IMR-90 (cell line): Measurements from ENCODE around the gene LGALS4. TPM values are rescaled to one million over a fixed set of nuclear protein-coding genes. Genes with fewer than 3 reads are reported as not detected.
A peak's percentile ranks its signal among the peaks of the same experiment; 100 is the strongest.
"Not testable (repeated sequence)": the region's sequence is repeated elsewhere in the genome, so short reads cannot be mapped to it uniquely, and the experiment has no call there.

Experiments
- ATAC-seq: fragments of 200-7000 bp; cut with Tn5 transposase; 2 replicates; pipeline ENCODE4 v1.9.1; 2020; ENCODE audit warnings: low read depth, mild to moderate bottlenecking, moderate library complexity
- BruUV-seq: library from RNA; stranded (reverse); fragments of 400-500 nt; replicated peaks from 2 replicates; lab custom pipeline; 2021; lab: Mats Ljungman, UMichigan
- CTCF ChIA-PET: fragments of 300-600 bp; formaldehyde crosslinking; extraction: SDS; loops from one replicate; lab custom pipeline; 2021; ENCODE audit warnings: antibody characterized with exemption; lab: Yijun Ruan, JAX
- POLR2A ChIA-PET: fragments of 300-600 bp; sonication (Branson Sonifier 250); formaldehyde crosslinking; loops from one replicate; lab custom pipeline; 2022; ENCODE audit warnings: antibody characterized with exemption; ENCODE audit not compliant: unreplicated experiment; lab: Charles Lee
- DNase-seq: peaks from one replicate; pipeline ENCODE4 v3.0.0; 2013
- H2AFZ ChIP-seq: replicated peaks from 2 replicates; pipeline ENCODE3; 2013; ENCODE audit warnings: low read length, mild to moderate bottlenecking; ENCODE audit not compliant: poor library complexity
- H2AK5ac ChIP-seq: 2 replicates; pipeline ENCODE4 v1.6.1; 2013; ENCODE audit warnings: low read depth, low read length, inconsistent platforms
- H2AK9ac ChIP-seq: replicated peaks from 2 replicates; pipeline ENCODE3; 2013; ENCODE audit warnings: mild to moderate bottlenecking, low read depth, low read length, moderate library complexity; ENCODE audit not compliant: poor library complexity
- H2BK120ac ChIP-seq: 2 replicates; pipeline ENCODE4 v1.6.1; 2013; ENCODE audit warnings: low read depth, low read length, inconsistent platforms
- H2BK15ac ChIP-seq: 3 replicates; pipeline ENCODE4 v1.6.1; 2013; ENCODE audit warnings: low read depth, low read length, inconsistent platforms
- H2BK20ac ChIP-seq: 2 replicates; pipeline ENCODE4 v1.6.1; 2013; ENCODE audit warnings: low read depth, mild to moderate bottlenecking, inconsistent platforms, low read length, moderate library complexity
- H2BK5ac ChIP-seq: 2 replicates; pipeline ENCODE4 v1.6.1; 2013; ENCODE audit warnings: mild to moderate bottlenecking, low read depth, low read length, inconsistent platforms; ENCODE audit not compliant: poor library complexity, severe bottlenecking
- H3K14ac ChIP-seq: replicated peaks from 2 replicates; pipeline ENCODE4 v1.6.1; 2013; ENCODE audit warnings: low read depth, low read length, inconsistent platforms
- H3K18ac ChIP-seq: 2 replicates; pipeline ENCODE4 v1.6.1; 2013; ENCODE audit warnings: low read depth, low read length, control low read depth
- H3K23ac ChIP-seq: 2 replicates; pipeline ENCODE4 v1.6.1; 2013; ENCODE audit warnings: low read depth, low read length, inconsistent platforms
- H3K27ac ChIP-seq: 2 replicates; pipeline ENCODE4 v1.5.1; 2013; ENCODE audit warnings: mild to moderate bottlenecking, control low read depth, low read length; ENCODE audit not compliant: insufficient read depth
- H3K27me3 ChIP-seq: 2 replicates; pipeline ENCODE4 v1.6.1; 2013; ENCODE audit warnings: low read length; ENCODE audit not compliant: control insufficient read depth, insufficient read depth
- H3K36me3 ChIP-seq: 2 replicates; pipeline ENCODE4 v1.6.1; 2013; ENCODE audit warnings: low read length, mixed read lengths; ENCODE audit not compliant: control insufficient read depth, insufficient read depth
- H3K4ac ChIP-seq: 2 replicates; pipeline ENCODE4 v1.6.1; 2013; ENCODE audit warnings: low read depth, low read length, inconsistent platforms
- H3K4me1 ChIP-seq: 2 replicates; pipeline ENCODE4 v1.6.1; 2013; ENCODE audit warnings: low read length, mixed read lengths; ENCODE audit not compliant: control insufficient read depth, insufficient read depth
- H3K4me2 ChIP-seq: 2 replicates; pipeline ENCODE4 v1.6.1; 2013; ENCODE audit warnings: low read depth, mild to moderate bottlenecking, control low read depth, low read length, moderate library complexity
- H3K4me3 ChIP-seq: 2 replicates; pipeline ENCODE4 v1.5.1; 2013; ENCODE audit warnings: low read depth, mild to moderate bottlenecking, control low read depth, low read length, moderate library complexity; ENCODE audit not compliant: insufficient read depth
- H3K56ac ChIP-seq: 2 replicates; pipeline ENCODE4 v1.6.1; 2013; ENCODE audit warnings: low read length, inconsistent platforms; ENCODE audit not compliant: insufficient read depth; ENCODE audit errors: extremely low read depth
- H3K79me1 ChIP-seq, 2 experiments: 2 replicates each; pipeline ENCODE4 v1.6.1; 2013; ENCODE audit warnings: low read length in 2 of 2, inconsistent platforms in 1 of 2, low read depth in 1 of 2
- H3K9ac ChIP-seq: 2 replicates; pipeline ENCODE4 v1.6.1; 2013; ENCODE audit warnings: low read depth, low read length, control low read depth
- H3K9me1 ChIP-seq: 2 replicates; pipeline ENCODE4 v1.6.1; 2013; ENCODE audit warnings: low read length, inconsistent platforms; ENCODE audit not compliant: insufficient read depth
- H3K9me3 ChIP-seq: 2 replicates; pipeline ENCODE4 v1.6.1; 2013; ENCODE audit warnings: low read length; ENCODE audit not compliant: control insufficient read depth, insufficient read depth
- H4K20me1 ChIP-seq: 2 replicates; pipeline ENCODE4 v1.6.1; 2013; ENCODE audit warnings: low read length, inconsistent platforms; ENCODE audit not compliant: insufficient read depth
- H4K5ac ChIP-seq: 2 replicates; pipeline ENCODE4 v1.6.1; 2013; ENCODE audit warnings: mild to moderate bottlenecking, low read depth, low read length, control low read depth
- H4K8ac ChIP-seq, 2 experiments: 2 replicates each; pipeline ENCODE4 v1.6.1; 2013; ENCODE audit warnings: low read depth in 2 of 2, low read length in 2 of 2, control low read depth in 1 of 2, inconsistent platforms in 1 of 2
- H4K91ac ChIP-seq: 2 replicates; pipeline ENCODE4 v1.6.1; 2013; ENCODE audit warnings: low read depth, low read length, inconsistent platforms; ENCODE audit not compliant: insufficient read depth
- CEBPB ChIP-seq: IDR thresholded peaks from 2 replicates; pipeline ENCODE4 v1.6.1; 2012; ENCODE audit warnings: low read depth, low read length, improper control_type of control experiment
- WGBS, 2 experiments: methylation state at CpG; one replicate each; pipeline versions ENCODE4 v1.1.5 to v1.1.7; 2013; ENCODE audit warnings: missing lambda C conversion rate in 2 of 2; ENCODE audit not compliant: insufficient read length in 1 of 2; ENCODE audit errors: extremely low coverage in 2 of 2; 5-methylcytosine and 5-hydroxymethylcytosine counted together
- dilution Hi-C: fragments of 300-500 bp; cut with HindIII; formaldehyde crosslinking; loops from one replicate; pipeline ENCODE4 v1.14.3; 2018; ENCODE audit warnings: low sequenced_read_pairs; ENCODE audit not compliant: unreplicated experiment
- in situ Hi-C: fragments of 300-500 bp; cut with MboI; formaldehyde crosslinking; loops from 3 replicates; pipeline ENCODE4 v1.14.3; 2019; ENCODE audit warnings: low sequenced_read_pairs, inconsistent platforms, mixed read lengths
- intact Hi-C: fragments of 100-400 bp; cut with micrococcal nuclease; formaldehyde crosslinking; loops from 2 replicates; pipeline ENCODE4 v1.10.0; 2022
- polyA plus RNA-seq, 3 experiments: library from polyadenylated mRNA; depleted of rRNA; stranded (reverse); fragments of >200 nt; gene quantifications; 2 replicates each; pipeline ENCODE4 v1.2.3, GENCODE V29; 2012; ENCODE audit warnings: low replicate concordance in 1 of 3
- total RNA-seq: library from RNA; depleted of rRNA; stranded (reverse); fragments of >200 nt; gene quantifications from 2 replicates; pipeline ENCODE4 v1.2.3, GENCODE V29; 2012

The LGALS4 gene
- total and polyA plus RNA-seq, 2 of the 4 experiments (the other 2 are of a cell fraction) = 0.29 TPM; not detected in 1

GRCh38 chr19:38829203-38829602 is 16.5 kb upstream of the LGALS4 start:
- H2AFZ ChIP-seq, in situ Hi-C loops, H4K20me1 ChIP-seq, H3K14ac ChIP-seq, H2BK20ac ChIP-seq, H3K18ac ChIP-seq, ATAC-seq, H4K91ac ChIP-seq, H3K27me3 ChIP-seq, H3K27ac ChIP-seq, H3K4me2 ChIP-seq, H2AK9ac ChIP-seq, H4K5ac ChIP-seq, H3K9me1 ChIP-seq, H3K56ac ChIP-seq, H3K4me3 ChIP-seq, H2BK120ac ChIP-seq, H3K23ac ChIP-seq, H3K9ac ChIP-seq, H3K36me3 ChIP-seq, H3K9me3 ChIP-seq, CTCF ChIA-PET, H2BK15ac ChIP-seq, BruUV-seq, dilution Hi-C loops, intact Hi-C loops: not testable (repeated sequence)
- peaks cover 0 to 33% of the 10 kb centered on the region in 2 experiments; a peak in 2 of 4 replicates for H3K79me1 ChIP-seq
- peak overlapping the region in 1 of 2 experiments; percentile 38; a peak in 1 of 4 replicates for H4K8ac ChIP-seq
- H2AK5ac ChIP-seq = peak overlapping the region; percentile 57
- POLR2A ChIA-PET = interaction anchor here (0.6 kb wide), 1 partner anchor 9 kb away, joined by 3 read pairs; no protein-coding TSS in a partner anchor
- TF ChIP-seq CEBPB = peak; percentile 84
- WGBS, 2 experiments = no CpG with 5 or more reads among the region's 7 CpGs
- H3K4ac ChIP-seq = peak overlapping the region; percentile 55; the same call in 1 of the 2 replicates
- DNase-seq = peak; percentile 23
- H3K4me1 ChIP-seq = peaks cover 13% of the 10 kb centered on the region
- peak overlapping the region; percentile 45 for H2BK5ac ChIP-seq
